Kidney tubule cell (primary cell): Measurements from ENCODE around the gene RNASE3.
A peak's percentile ranks its signal among the peaks of the same experiment; 100 is the strongest.
"Not testable (repeated sequence)": the region's sequence is repeated elsewhere in the genome, so short reads cannot be mapped to it uniquely, and the experiment has no call there.

ENCODE experiments used
- DNase-seq: peaks from one replicate; pipeline ENCODE4 v3.0.0-alpha.2; 2018; ENCODE audit warnings: low spot score

The RNASE3 gene

DNA sequence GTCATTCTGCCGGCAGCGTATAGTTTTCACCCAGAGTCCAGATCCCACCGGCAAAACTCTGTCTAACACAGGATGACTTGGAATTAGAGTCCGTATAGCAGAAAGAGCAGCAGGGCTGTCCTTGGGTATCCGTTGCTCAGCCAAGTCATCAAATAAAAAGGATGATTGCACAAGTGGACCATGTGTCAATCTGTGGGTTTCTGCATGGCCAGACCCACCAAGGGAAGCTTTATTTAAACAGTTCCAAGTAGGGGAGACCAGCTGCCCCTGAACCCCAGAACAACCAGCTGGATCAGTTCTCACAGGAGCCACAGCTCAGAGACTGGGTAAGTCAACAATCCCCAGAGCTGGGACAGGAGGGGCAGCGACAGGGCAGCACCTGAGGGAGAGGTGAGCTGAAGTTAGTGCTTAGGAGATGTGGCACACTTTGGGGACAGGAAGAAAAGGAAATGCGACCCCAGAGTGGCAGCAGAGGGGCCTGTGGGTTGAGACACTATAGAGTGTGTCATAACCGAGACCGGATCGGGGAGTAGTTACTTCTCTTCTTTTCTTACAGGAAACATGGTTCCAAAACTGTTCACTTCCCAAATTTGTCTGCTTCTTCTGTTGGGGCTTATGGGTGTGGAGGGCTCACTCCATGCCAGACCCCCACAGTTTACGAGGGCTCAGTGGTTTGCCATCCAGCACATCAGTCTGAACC lies at the start of gene RNASE3:
RNASE3 (plus strand) TSS at position 260 of the 700 bp plus-strand sequence; CDS start at position 562, 302 bp downstream.
- not testable (repeated sequence) for DNase-seq

DNA sequence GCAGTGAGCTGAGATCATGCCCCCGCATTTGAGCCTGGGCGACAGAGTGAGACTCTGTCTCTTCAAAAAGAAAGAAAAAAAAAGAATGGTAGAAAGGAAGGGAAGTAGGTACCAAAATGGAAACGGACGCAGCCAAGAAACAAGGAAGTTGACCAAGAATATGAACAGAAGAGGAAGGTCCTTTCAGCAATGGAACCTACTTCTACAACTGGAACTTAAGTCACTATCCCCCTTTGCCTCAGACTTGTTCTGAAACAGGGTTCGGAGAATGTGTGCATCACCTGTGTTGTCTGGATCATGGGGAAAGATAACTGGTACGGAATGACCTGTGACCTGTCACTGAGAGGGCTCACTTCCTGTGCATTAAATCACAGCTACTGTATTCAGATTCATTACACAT lies 44.6 kb upstream of the RNASE3 start:
- no peak for DNase-seq

DNA sequence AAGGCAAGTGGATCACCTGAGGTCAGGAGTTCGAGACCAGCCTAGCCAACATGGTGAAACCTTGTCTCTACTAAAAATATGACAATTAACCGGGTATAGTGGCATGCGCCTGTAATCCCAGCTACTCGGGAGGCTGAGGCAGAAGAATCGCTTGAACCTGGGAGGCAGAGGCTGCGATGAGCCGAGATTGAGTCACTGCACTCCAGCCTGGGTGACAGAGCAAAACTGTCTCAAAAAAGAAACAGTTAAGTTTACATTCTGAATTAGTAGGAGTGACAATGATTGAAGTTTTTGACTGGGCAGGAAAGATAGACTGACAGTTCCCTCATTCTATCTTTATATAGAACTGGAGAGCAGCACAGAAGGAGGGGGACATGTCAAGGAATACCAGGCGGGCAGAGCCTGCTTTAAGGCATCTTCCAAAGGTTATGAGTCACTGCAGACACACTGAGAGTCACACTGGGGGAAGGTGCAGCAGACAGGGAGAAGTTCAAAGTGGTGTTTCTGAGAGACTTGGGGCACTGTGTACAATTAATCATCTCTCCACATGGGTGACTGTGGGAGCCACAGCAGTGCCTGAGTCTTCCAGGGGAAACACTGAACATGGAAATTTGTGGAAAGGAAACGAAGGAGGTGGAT lies 42.8 kb upstream of the RNASE3 start:
- peak; percentile 97 for DNase-seq

DNA sequence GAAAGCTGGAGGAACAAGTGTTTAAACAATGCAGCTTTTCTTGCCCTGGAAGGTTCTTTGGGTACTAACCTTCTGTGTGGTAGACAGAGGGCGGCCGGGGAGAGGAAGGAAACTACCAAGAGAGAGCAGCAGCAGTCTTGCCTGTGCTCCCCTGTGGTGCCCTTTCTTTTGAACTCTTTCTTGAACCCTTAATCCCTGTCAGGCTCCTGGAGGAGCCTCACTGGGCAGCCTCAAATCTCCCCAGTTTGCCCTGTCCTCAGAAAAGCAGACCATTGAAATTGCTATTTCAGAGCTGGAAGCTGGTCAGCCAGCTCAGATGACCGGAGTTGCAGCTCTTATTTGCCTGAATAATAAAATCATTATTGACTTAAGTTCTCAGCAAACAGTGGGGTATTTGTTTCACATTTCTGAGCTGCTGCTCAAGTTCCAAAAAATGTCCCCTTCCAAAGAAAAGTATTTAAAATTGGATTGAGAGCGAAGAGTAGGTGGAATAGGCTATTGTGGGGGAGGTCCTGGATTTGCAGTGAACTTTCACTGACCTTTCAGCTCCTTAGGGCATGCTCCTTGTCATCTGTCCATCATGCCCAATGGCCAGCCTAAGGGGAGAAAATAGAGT lies 42.1 kb upstream of the RNASE3 start:
- DNase-seq, result no peak

DNA sequence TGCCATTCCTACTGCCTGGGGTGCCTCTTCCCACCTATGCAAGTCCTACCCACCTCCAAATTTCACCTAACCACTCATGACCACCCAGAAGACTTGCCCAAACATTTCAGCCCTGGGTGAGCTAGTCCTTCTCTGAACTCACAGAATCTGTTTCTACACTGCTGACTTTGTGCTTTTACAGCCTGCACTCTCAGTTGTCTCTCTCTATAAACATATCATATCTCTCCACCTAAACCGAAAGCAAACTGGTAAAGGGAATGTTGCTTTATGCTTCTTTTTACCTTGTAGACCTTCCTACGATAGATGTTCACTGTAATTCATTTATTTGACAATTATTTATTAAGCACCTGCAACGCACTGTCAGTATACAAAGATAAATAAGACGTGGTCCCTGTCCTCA lies 38.1 kb upstream of the RNASE3 start:
- no peak for DNase-seq

DNA sequence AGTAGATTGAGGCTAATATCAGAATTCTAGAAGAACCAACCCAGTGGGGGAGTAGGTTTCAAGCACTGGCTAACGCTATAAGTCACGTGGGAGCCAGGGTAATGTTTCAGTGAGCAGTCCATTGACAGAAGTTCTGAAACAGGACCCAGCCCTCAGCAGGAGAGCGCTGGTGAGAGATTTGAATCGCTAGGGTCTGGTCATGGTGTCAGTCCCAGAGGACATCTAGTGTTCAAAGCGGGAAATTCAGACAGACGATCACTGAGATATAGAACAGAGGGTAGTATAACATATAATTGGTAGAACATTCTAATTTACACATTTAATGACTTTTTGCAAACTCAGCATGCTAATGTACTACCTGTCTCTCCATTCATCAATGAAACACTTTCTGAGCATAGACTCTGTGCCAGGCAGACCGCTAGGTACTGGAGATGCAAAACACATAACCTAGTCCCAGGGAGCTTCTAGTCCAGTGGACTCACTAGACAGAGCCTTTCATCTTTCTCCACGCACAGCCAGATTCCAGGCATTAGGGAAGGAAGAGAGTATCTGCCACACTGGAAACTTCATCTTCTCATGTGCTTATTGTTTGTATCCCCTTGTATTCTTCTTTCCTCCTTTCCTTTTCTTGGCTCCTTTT lies 35.4 kb upstream of the RNASE3 start:
- DNase-seq, result peak; percentile 81

DNA sequence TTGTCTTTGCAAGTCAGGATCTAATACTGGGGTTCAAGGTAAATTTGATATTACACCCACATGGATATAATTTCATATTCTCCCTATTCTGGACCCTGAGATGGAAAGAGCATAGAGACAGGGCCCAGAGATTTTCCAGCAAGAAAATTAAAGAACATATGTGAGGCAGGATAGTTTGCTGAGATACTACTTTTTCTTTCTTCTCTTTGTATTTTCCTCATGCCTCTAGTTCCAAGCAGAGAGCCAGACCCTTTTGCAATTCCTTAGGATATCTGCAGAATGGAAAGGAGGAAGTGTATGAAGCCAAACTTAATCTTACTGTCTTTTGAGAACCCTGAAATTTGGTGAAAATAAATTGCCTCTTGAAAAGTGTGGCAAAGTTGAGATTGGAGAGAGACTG lies 34.0 kb upstream of the RNASE3 start:
- DNase-seq, result no peak

DNA sequence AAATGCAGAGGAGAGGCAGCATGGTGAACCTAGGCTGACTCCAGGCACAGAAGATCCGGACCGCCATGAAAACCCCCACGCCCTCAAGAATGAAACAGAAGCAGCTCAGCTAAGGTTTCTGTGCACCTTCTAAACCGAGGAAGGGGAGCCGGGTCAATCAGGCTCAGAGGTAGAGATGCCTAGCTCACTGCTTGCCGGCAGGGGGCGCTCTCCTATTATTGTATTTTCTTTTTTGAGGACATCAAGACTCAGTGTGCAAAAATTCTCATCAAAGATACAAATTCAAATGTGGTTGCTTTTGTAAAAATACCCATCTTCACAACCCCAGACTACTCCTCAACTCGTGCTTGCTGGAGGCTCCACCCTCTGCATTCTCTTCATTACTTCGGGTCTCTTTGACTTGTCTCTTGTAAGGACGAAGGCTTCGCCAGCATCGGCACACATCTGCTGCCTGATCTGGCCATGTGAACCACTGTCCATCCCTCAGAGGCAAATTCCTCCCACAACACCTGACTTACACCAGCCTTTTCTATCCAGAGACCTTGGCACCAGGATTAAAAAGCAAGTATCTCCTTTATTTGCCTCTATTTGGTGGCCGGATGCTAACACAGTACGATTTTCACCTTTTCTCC lies 33.4 kb upstream of the RNASE3 start:
- DNase-seq, result peak; percentile 67

DNA sequence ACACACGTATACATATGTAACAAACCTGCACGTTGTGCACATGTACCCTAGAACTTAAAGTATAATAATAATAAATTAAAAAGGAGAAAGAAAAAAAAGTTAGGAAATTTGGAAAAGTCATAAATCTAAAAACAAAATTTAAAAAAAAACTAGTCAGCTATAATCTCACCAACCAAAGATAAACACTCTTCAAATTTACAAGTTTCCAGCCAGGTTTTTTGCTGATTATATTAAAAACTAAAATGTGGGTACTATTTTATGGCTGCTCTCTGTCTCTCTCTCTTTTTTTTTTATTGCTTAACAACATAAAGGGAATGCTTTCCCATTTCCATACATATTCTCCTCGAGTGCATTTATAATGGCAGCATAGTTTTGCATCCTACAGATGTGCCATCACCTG lies 25.0 kb upstream of the RNASE3 start:
- DNase-seq, result no peak

DNA sequence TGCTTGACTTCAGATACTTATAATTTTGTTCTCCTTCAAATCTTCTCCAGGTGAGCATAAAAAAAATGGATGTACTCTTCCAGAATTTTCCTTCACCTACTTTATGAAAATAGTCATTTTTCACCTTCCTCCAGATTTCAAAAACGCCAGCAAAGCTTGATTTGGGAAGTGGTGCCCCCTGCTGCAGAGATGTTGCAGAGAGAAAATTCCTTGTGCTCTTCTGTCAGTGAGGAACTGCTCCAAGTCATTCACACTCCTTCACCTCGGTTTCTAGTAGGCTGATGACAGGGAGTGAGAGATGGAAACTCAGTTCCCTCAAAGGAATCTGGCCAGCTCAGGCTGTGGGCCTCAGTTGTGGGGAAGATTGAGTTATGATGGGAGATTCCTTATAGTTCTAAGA lies 24.2 kb upstream of the RNASE3 start:
- DNase-seq, result peak; percentile 10

DNA sequence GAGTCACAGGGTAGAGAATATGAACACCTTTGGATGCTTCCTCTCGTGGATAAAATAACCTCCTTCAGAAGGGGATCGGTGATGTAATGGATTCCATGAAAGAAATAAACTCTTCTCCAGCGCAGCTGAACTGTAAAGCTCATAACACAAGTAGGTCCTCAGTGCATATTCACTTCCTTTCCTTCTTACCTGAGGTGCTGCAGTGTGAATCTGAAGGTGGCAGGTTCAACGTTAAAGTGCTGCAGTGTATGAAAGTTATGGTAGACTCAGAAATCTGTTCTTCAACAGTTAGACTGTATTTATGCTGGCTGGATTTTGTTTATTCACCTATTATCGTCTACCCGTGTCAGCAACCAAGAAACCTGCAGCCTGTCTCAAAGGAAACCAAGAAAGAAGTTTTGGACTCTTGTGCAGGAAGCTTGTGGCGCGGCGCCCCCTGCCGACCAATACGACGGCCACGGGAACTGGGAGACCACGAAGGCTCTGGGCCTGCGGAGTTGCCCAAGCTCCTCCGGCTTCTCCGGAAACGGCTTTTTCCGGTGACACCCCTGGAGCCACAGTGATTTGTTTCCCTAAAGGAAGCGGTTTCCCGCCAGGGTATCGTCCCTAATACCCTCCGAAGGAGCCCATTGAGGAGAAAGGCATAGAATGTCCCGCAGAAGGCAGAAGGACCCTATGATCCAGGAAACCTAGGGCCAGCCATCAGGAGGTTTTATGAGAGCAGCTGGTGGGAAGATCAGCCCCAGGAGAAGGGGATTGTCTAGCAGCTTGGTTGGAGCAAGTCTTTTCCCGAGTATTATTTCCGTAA lies 17.6 kb upstream of the RNASE3 start:
- peak; percentile 72 for DNase-seq

DNA sequence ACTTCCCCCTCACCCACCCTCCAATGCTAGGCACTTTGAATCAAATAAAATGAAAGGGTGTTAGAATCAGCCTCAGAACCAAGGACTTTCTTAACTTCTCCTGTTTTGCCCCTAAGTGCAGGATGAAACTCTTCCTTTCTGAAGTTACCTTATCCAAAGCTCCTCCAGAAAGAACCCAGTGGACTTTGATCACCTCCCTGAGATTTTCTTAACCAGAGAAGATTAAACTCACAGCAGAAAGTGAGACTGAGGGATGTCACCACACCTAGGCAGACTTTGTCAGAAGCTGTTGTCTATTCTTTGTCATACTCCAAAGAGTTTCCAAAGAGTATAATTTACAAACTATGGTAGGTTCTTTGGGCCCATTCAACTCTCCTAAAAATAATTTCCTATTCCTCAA lies 14.2 kb upstream of the RNASE3 start:
- DNase-seq, result no peak

DNA sequence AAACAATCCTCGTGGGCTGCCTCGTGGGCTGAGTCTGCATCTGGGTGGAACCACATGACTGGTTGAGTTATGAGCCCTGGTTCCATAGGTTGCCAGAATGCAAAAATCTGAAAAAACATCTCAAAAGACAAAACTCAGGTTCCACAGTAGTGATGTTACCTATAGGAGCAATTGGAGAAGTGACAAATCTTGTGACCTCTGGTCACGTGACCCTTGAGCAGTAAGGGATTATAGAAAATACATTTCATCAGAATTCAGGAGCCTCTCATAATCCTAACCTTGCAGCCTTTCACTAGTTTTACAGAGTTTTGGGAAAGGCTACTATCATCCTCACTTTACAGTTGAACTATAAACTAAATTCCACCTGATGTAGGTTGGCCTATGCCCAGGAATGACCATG lies 12.5 kb upstream of the RNASE3 start:
- no peak for DNase-seq

DNA sequence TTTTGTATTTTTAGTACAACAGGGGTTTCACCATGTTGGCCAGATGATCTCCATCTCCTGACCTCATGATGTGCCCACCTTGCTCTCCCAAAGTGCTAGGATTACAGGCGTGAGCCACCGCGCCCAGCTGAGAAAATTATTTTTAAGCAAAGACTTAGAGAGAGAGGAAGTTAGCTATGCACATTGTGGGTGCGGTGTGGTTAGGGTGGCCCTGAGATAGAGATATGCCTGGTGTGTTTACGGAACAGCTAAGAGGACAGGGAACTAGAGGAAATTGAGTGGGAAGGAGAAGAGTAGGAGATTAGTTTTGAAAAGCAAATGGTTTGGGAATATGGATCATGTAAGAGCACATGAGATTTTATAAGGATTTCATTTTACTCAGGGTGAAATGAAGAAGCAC lies 10.0 kb upstream of the RNASE3 start:
- DNase-seq, result not testable (repeated sequence)

DNA sequence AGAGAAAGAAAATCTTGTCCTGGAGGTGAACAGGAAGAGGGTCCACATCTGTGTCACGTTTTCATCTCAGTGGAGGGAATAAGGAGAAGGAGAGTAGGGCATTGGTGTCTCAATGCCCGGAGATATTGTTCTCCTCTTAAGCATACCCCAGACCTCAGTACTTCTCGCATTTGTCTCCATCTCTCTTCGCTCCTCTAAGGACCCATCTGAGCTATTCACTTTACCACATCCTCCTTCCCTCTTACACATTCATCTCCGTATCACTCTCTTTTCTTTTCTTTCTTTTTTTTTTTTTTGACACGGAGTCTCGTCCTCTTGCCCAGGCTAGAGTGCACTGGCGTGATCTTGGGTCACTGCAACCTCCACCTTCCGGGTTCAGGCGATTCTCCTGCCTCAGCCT lies 8.4 kb upstream of the RNASE3 start:
- DNase-seq, result not testable (repeated sequence)

DNA sequence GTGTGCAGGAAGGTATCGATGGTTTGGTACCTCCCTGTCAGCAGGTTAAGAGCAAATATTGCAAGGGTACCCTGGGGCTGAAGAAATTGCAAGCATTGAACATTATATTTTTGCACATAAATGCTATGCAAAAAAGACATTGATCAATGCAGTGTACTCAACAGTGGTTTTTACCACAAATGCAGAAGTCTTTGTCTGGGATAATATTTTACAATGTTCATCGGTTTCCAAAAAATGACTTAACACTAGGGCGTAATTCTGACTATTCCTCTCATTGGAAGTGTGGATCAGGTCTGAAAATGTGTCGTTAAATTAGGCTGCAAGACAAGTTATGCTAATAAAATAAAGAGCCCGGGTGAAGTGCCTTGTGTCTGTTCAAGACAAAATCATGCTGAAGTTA lies 2.8 kb upstream of the RNASE3 start:
- DNase-seq, result not testable (repeated sequence)

DNA sequence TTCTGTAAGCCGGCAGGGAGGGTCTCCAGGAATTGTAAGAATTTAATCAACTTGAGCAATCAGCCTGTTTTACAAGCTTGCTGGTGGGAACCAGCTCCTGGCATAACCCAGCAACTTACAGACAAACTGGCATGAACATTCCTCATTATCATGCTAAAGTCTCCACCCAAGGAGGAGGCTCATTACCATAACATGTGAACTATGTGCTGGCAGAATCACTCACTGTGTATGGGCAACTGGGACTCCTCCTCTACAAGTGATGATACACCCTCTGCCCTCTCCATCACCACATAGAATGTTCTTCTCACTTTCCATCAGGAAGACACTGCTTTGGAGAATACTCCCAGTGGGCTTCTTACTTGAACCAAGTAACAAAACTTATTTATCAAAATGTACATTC lies 4.1 kb downstream of the RNASE3 start:
- DNase-seq, result not testable (repeated sequence)

DNA sequence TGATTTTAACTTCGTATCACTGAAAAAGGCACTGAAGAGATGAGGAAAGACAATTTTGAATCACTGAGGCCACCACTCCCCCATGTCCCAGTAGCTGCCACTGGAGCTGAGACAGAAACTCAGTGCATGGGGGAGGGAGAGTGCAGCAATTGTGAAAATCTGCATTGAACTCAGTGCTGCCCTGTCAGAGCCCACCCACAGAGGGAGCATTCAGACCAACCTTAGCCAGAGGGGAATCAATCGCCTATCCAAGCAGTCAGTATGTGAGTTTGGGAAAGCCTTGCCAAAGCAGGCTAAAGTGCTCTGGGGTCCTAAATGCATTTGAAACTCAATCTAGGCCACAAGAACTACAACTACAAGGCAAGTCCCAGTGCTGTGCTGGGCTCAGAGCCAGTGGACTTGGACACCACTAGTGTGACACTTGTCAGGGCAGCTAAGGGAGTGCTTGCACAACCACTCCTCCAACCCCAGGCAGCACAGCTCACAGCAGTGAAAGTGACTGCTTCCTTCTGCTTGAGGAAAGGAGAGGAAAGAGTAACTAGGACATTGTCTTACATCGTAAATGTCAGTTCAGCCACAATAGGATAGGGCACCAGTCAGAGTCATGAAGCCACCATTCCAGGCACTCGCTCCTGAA lies 13.3 kb downstream of the RNASE3 start:
- no peak for DNase-seq

DNA sequence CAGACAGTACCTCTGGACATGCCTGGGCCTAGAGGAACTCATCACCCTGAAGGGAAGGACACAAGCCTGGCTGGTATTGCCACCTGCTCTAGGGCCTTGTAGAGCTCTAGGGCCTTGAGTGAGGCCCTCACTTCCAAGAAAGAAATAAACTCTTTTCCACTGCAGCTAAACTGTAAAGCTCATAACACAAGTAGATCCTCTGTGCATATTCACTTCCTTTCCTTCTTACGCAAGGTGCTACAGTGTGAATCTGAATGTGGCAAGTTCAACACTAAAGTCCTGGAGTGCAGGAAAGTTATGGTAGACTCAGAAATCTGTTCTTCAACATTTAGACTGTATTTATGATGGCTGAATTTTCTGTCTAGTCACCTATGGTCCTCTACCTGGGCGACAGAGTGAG lies 14.5 kb downstream of the RNASE3 start:
- no peak for DNase-seq

DNA sequence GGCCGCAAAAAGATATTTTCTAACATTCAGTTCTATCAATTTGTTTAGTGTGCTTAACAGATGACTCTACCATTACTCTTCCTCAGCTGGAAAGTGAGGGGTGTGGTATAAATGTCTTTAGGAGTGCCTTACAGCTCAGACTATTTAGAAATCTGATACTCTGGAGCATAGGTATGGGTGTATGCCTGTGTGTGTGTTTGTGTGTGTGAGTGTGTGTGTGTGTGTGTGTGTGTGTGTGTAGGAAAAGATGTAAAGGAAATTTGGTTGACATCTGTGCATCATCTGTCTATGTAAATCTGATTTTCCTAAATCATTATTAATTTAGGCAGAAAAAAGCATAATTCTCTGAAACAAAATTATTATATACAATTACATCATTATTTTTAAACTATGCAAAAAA lies 16.0 kb downstream of the RNASE3 start:
- no peak for DNase-seq

DNA sequence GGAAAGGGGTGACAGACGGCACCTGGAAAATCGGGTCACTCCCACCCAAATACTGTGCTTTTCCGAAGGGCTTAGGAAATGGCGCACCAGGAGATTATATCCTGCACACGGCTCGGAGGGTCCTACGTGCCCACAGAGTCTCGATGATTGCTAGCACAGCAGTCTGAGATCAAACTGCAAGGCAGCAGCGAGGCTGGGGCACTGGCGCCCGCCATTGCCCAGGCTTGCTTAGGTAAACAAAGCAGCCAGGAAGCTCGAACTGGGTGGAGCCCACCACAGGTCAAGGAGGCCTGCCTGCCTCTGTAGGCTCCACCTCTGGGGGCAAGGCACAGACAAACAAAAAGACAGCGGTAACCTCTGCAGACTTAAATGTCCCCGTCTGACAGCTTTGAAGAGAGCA lies 19.6 kb downstream of the RNASE3 start:
- DNase-seq, result not testable (repeated sequence)
